ENCODE measurements around the gene DDX19B. TPM values are rescaled to one million over a fixed set of nuclear protein-coding genes. Genes with fewer than 3 reads are reported as not detected.

DDX19B gene
- total and polyA plus RNA-seq, 8 donors, result 23.5 to 37.5 (median 33.6) TPM

DNA sequence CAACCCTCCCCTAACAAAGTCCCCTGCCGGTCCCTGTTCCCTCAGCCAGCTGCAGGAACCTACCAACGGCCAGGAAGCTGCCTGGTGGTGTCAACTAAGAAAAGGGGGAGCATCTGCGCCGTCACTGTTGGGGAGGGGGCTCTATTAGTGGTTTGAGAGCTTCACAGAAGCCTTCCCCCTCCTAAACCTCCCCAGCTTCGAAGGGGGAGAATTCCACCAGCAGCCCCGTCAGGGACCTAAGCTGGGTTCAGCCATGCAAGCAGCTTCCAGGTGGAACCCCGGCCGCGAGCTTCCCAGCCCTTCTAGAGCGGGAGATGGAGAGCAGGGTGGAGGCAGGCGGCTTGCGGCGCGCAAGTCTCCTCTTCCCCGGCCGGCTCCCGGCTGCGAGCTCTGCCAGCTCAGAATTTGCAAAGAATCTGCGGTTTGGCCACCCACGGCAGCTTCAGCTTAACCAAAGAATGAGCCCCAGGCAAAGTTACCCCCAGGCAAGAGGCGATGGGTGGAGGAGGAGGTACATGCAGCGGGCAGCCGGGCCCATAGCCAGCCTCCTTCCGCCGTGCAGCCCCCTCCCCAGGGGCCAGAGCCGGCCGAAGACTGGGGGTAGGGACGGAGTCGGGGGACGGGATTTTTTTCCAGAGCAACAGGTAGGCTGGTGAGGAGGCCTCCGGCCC, 81.4 kb downstream of the DDX19B start:
- TF ChIP-seq, protein P1, sequence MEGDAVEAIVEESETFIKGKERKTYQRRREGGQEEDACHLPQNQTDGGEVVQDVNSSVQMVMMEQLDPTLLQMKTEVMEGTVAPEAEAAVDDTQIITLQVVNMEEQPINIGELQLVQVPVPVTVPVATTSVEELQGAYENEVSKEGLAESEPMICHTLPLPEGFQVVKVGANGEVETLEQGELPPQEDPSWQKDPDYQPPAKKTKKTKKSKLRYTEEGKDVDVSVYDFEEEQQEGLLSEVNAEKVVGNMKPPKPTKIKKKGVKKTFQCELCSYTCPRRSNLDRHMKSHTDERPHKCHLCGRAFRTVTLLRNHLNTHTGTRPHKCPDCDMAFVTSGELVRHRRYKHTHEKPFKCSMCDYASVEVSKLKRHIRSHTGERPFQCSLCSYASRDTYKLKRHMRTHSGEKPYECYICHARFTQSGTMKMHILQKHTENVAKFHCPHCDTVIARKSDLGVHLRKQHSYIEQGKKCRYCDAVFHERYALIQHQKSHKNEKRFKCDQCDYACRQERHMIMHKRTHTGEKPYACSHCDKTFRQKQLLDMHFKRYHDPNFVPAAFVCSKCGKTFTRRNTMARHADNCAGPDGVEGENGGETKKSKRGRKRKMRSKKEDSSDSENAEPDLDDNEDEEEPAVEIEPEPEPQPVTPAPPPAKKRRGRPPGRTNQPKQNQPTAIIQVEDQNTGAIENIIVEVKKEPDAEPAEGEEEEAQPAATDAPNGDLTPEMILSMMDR (IDR thresholded peaks at IDR 0.05), result no peak
- DNase-seq (peak; percentile 27 to 86 (median 46)), ATAC-seq (peak; percentile 45)
- Histone ChIP-seq H3K4me3 (peak overlapping the region; percentile 72 to 81), H3K4me1 (peaks cover 0 to 27% of the 10 kb centered on the region in 2 donors), H3K27ac (peak overlapping the region; percentile 82 to 86), H3K36me3 (peaks cover 0 to 50% of the 10 kb centered on the region in 2 donors), H3K27me3 (no peaks in the 10 kb centered on the region), H3K9me3 (no peaks in the 10 kb centered on the region)
- intact Hi-C loops (cut with DNase I), result no loop called here

DNA sequence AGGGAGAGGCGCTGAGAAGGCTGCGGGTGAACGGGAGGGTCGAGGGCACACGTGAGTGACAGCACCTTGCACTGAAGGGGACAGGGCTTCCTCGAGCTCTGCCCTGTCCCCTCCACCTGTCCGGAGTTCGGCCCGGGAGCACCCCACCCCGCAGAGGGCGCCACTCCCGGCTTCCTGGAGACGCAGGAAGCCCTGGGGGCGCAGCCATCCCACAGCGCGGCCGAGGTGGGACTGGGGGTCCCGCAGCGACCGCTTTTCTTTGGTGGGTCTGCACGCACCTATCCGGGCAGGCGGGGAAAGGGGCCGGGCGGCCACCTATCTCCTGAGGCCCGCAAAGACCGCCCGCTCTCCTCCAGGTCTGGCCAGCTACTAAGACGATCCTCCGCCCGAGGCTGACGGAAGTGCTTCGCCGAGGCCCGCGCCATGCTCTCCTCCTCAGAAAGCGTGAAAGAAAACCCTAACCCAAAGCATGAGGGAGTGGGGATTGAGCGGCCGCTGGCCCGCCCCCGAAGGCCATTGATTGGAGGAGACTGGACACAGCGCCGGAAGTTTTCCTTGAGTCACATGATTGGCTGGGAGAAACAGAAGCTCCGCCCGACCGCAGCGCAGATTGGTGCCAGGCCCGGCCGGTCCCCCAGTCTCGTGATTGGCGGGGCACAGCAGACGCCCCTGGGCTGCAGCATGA, 82.1 kb downstream of the DDX19B start:
- Histone ChIP-seq H3K27ac (peak overlapping the region; percentile 82 to 86), H3K36me3 (peaks cover 0 to 47% of the 10 kb centered on the region in 2 donors), H3K27me3 (no peaks in the 10 kb centered on the region), H3K4me3 (peak overlapping the region; percentile 72 to 81), H3K4me1 (peaks cover 0 to 27% of the 10 kb centered on the region in 2 donors), H3K9me3 (no peaks in the 10 kb centered on the region)
- DNase-seq, result peak; percentile 92 to 97 (median 96)
- intact Hi-C loops (cut with DNase I), result no loop called here
- peak; percentile 93 for ATAC-seq
- TF ChIP-seq, protein P1 (IDR thresholded peaks at IDR 0.05), result no peak

DNA sequence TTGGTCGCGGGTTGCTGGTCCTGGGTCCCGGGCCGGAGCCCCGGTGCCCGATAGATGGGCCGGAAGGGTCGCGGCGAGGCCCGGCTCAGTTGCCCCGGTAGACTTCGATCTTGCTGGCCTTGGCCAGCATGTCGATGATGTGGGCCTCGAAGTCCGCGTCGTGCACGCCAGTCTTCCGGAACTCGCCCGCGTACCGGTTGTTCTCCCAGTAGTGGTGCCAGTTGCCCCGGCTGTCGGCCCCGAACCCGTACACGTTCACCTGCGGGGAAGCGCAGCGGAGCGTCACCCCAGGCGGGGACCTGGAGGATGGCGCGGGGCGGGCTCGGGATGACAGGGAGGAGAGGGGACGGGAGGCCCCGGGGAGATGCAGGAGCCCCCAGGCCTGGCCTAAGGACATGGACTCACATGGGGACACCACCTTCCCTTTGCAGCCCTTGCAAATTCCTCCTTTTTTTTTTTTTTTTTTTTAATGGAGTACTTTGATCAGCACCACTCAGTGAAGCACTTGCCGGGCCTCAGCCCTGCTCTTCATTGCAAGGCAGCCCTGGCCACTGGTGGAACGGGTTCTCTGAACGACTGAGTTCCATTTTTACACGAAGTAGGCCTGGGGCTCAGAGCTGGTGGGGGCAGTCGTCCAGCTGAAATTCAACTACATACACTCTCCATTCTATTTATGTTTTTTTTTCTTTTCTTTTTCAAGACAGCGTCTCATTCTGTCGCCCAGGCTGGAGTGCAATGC, 82.8 kb downstream of the DDX19B start:
- Histone ChIP-seq H3K9me3 (no peaks in the 10 kb centered on the region), H3K4me3 (peak overlapping the region; percentile 72 to 81), H3K36me3 (peaks cover 0 to 47% of the 10 kb centered on the region in 2 donors), H3K27ac (peak overlapping the region; percentile 64 to 86), H3K4me1 (peaks cover 0 to 27% of the 10 kb centered on the region in 2 donors), H3K27me3 (no peaks in the 10 kb centered on the region)
- ATAC-seq (peak; percentile 25), DNase-seq (peak in 1 of 4 donors; percentile 28)
- intact Hi-C loops (cut with DNase I), result no loop called here
- TF ChIP-seq, protein P1 (IDR thresholded peaks at IDR 0.05), result no peak

DNA sequence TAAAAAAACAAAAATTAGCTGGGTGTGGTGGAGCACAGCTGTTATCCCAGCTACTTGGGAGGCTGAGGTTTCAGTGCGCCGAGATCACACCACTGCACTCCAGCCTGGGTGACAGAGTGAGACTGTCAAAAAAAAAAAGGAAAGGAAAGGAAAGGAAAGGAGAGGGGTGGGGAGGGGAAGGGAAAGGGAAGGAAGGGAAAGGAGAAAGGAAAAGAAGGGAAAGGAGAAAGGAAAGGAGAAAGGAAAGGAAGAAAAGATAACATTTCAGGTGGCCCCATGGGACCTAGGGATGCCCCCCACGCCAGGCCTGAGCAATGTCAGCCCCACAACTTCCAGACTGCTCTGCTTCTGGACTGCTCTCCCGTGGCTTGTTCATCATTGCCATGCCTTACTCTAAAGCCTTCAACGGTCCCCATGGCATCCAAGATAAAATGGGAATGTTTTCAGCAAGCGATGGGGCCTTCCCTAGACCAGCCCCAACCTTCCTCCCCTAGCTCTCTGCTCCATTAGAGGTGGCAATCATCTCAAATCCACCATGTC, 84.5 kb downstream of the DDX19B start:
- intact Hi-C loops (cut with DNase I), result no loop called here
- peaks cover 0 to 27% of the 10 kb centered on the region in 2 donors for H3K4me1 ChIP-seq
- no peak overlapping the region for H3K27ac ChIP-seq
- ATAC-seq (no peak), DNase-seq (no peak)
- H3K9me3 ChIP-seq, result no peaks in the 10 kb centered on the region
- H3K4me3 ChIP-seq, result no peak overlapping the region
- TF ChIP-seq, protein P1 (IDR thresholded peaks at IDR 0.05), result no peak
- peaks cover 0 to 53% of the 10 kb centered on the region in 2 donors for H3K36me3 ChIP-seq
- H3K27me3 ChIP-seq, result no peaks in the 10 kb centered on the region

Other genes with a start within 250 kb of the DDX19B start
- gene PDPR, start 184.9 kb upstream of the DDX19B start, total RNA-seq, result 10 to 100 TPM; 16.5 to 26.0 TPM
- gene PDPR, start 184.9 kb upstream of the DDX19B start, polyA plus RNA-seq (ENCODE audit: insufficient read length in 6 of 6), result 10 to 100 TPM; 33.2 to 47.2 (median 43.2) TPM
- gene CLEC18C, start 125.4 kb upstream of the DDX19B start, total RNA-seq, result under 1 TPM in 1 of 2 donors, not detected in 1; 0.15 TPM
- gene CLEC18C, start 125.4 kb upstream of the DDX19B start, polyA plus RNA-seq (ENCODE audit: insufficient read length in 6 of 6), result under 1 TPM in 4 of 6 donors, not detected in 2; 0.13 to 0.66 (median 0.25) TPM
- gene EXOSC6, start 47.2 kb upstream of the DDX19B start, total RNA-seq, result 10 to 100 TPM; 17.9 to 29.0 TPM
- gene EXOSC6, start 47.2 kb upstream of the DDX19B start, polyA plus RNA-seq (ENCODE audit: insufficient read length in 6 of 6), result 10 to 100 TPM; 14.0 to 20.6 (median 16.4) TPM
- 100 to 1,000 TPM; 100 to 111 TPM for gene AARS1, start 9.7 kb upstream of the DDX19B start, total RNA-seq
- 10 to 100 TPM; 64.7 to 85.9 (median 73.9) TPM for gene AARS1, start 9.7 kb upstream of the DDX19B start, polyA plus RNA-seq (ENCODE audit: insufficient read length in 6 of 6)
- 10 to 100 TPM; 28.8 to 31.7 TPM for gene DDX19A, start 47.7 kb downstream of the DDX19B start, total RNA-seq
- gene DDX19A, start 47.7 kb downstream of the DDX19B start, polyA plus RNA-seq (ENCODE audit: insufficient read length in 6 of 6), result 10 to 100 TPM; 42.2 to 49.6 (median 46.2) TPM
- 10 to 100 TPM; 28.7 to 35.1 TPM for gene ST3GAL2, start 139.9 kb downstream of the DDX19B start, total RNA-seq
- 10 to 100 TPM; 25.3 to 38.5 (median 30.6) TPM for gene ST3GAL2, start 139.9 kb downstream of the DDX19B start, polyA plus RNA-seq (ENCODE audit: insufficient read length in 6 of 6)
- gene FCSK, start 155.4 kb downstream of the DDX19B start, total RNA-seq, result 10 to 100 TPM; 20.4 to 20.7 TPM
- gene FCSK, start 155.4 kb downstream of the DDX19B start, polyA plus RNA-seq (ENCODE audit: insufficient read length in 6 of 6), result 10 to 100 TPM; 11.0 to 17.8 (median 14.3) TPM
- 10 to 100 TPM; 58.5 to 66.7 TPM for gene COG4, start 224.4 kb downstream of the DDX19B start, total RNA-seq
- 10 to 100 TPM; 56.0 to 64.0 (median 58.6) TPM for gene COG4, start 224.4 kb downstream of the DDX19B start, polyA plus RNA-seq (ENCODE audit: insufficient read length in 6 of 6)
- gene SF3B3, start 224.6 kb downstream of the DDX19B start, total RNA-seq, result 100 to 1,000 TPM; 210 to 255 TPM
- gene SF3B3, start 224.6 kb downstream of the DDX19B start, polyA plus RNA-seq (ENCODE audit: insufficient read length in 6 of 6), result 100 to 1,000 TPM; 331 to 396 (median 375) TPM